Sigmoid colon (tissue), 7 donors: ENCODE measurements around the gene PHF21A. TPM values are rescaled to one million over a fixed set of nuclear protein-coding genes. Genes with fewer than 3 reads are reported as not detected.

Experiments used
- DNase-seq: peaks from one replicate; pipeline ENCODE4 v3.0.0-alpha.2; 2019
- H3K27ac ChIP-seq, 4 donors: fragments of 200-600 bp; sonication (generic); one replicate each; pipeline ENCODE4 v1.5.1; 2016 to 2019; ENCODE audit warnings: mild to moderate bottlenecking in 1 of 4
- H3K27me3 ChIP-seq, 3 donors: fragments of 200-600 bp; sonication (generic); one replicate each; pipeline ENCODE4 v1.5.1; 2019; ENCODE audit warnings: mild to moderate bottlenecking in 1 of 3
- H3K36me3 ChIP-seq, 4 donors: fragments of 200-600 bp; sonication (generic); one replicate each; pipeline ENCODE4 v1.5.1; 2016 to 2019
- H3K4me1 ChIP-seq, 4 donors: fragments of 200-600 bp; sonication (generic); one replicate each; pipeline ENCODE4 v1.5.1; 2017 to 2019
- H3K4me3 ChIP-seq, 4 donors: fragments of 200-600 bp; sonication (generic); one replicate each; pipeline ENCODE4 v1.5.1; 2017 to 2019; ENCODE audit warnings: mild to moderate bottlenecking in 2 of 4, moderate library complexity in 1 of 4
- H3K9me3 ChIP-seq, 4 donors: fragments of 200-600 bp in 3 of 4; sonication (generic) in 3 of 4; one replicate each; pipeline versions ENCODE4 v1.5.1 to v1.6.1; 2013 to 2019
- EP300 ChIP-seq, 4 donors: sonication (generic); formaldehyde crosslinking; IDR thresholded peaks; one replicate each; pipeline ENCODE4 v1.6.1; 2017; ENCODE audit warnings: antibody characterized with exemption in 4 of 4
- POLR2A ChIP-seq, 2 donors: fragments of 450-650 bp; IDR thresholded peaks; one replicate each; pipeline ENCODE4 v1.6.1; 2016; ENCODE audit warnings: antibody characterized with exemption in 2 of 2, mild to moderate bottlenecking in 2 of 2, moderate library complexity in 2 of 2
- POLR2AphosphoS5 ChIP-seq, 4 donors: sonication (generic); formaldehyde crosslinking; IDR thresholded peaks; one replicate each; pipeline ENCODE4 v1.6.1; 2017; ENCODE audit warnings: antibody characterized with exemption in 4 of 4
- WGBS, 2 donors: extraction: QIAGEN DNeasy Blood & Tissue Kit; methylation state at CpG; one replicate each; pipeline ENCODE4 v1.1.7; 2013; 5-methylcytosine and 5-hydroxymethylcytosine counted together
- intact Hi-C: fragments of 100-400 bp; cut with DNase I; formaldehyde crosslinking; loops from one replicate; pipeline ENCODE4 v1.15.1; 2023
- polyA plus RNA-seq, 3 donors: library from polyadenylated mRNA; stranded (reverse); fragments of 200-250 nt; gene quantifications; one replicate each; pipeline ENCODE4 v1.2.3, GENCODE V29; 2013
- total RNA-seq, 4 donors: library from RNA; depleted of rRNA; stranded (reverse); fragments of >200 nt; gene quantifications; one replicate each; pipeline ENCODE4 v1.1.0, GENCODE V29; 2016
- TF ChIP-seq, protein P1 (sequence below), 4 experiments: fragments of 450-650 bp in 3 of 4; fragments of 200-600 bp in 1 of 4; IDR thresholded peaks; one replicate each; pipeline ENCODE4 v1.5.1; 2016 to 2019; ENCODE audit warnings: antibody characterized with exemption in 4 of 4, mild to moderate bottlenecking in 3 of 4, moderate library complexity in 2 of 4
- donor health status: healthy with polysubstance abuse.
- donor health status: Bipolar disorder and iron deficiency.
- donor health status: healthy.

Gene PHF21A
- total and polyA plus RNA-seq, 7 donors: 5.3 to 58.6 (median 30.3) TPM

DNA sequence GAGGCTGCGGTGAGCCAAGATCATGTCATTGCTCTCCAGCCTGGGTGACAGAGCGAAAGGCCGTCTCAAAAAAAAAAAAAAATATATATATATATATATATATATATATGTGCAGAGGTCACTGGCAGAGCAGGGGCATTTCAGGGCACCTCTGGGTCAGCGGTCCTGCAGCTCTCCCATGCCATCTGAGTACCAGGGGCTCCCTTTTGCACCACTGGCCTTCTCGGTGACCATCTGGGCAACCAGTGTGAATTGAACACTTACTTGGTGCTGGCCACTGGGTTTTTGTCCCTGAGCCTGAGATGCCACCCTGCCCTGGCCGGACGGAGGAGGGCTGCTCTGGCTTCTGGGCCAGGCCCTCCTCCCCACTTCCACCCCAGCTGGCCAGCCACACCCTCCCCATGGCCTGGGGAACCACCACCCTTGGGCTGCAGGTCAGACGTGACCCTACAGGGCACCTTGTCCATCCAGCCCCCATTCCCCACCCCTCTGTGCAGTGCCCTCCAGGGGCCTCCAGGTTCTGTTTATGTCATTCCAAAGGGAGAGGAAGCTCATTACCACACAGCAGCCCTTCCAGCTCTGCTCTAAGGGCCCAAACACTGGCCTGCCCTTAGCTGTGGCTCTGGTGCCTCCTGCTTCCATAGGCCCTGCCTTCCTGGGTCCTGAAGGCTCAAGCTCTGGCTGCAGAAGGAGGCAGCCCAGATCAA, 225.5 kb downstream of the PHF21A start:
- H3K4me3 ChIP-seq: no peak overlapping the region
- TF ChIP-seq EP300 (IDR thresholded peaks at IDR 0.05): no peak
- TF ChIP-seq, protein P1, sequence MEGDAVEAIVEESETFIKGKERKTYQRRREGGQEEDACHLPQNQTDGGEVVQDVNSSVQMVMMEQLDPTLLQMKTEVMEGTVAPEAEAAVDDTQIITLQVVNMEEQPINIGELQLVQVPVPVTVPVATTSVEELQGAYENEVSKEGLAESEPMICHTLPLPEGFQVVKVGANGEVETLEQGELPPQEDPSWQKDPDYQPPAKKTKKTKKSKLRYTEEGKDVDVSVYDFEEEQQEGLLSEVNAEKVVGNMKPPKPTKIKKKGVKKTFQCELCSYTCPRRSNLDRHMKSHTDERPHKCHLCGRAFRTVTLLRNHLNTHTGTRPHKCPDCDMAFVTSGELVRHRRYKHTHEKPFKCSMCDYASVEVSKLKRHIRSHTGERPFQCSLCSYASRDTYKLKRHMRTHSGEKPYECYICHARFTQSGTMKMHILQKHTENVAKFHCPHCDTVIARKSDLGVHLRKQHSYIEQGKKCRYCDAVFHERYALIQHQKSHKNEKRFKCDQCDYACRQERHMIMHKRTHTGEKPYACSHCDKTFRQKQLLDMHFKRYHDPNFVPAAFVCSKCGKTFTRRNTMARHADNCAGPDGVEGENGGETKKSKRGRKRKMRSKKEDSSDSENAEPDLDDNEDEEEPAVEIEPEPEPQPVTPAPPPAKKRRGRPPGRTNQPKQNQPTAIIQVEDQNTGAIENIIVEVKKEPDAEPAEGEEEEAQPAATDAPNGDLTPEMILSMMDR (IDR thresholded peaks at IDR 0.05): no peak
- TF ChIP-seq POLR2A (IDR thresholded peaks at IDR 0.05): no peak
- no peak for TF ChIP-seq POLR2AphosphoS5 (IDR thresholded peaks at IDR 0.05)
- WGBS, 2 donors: 87 to 89% methylated on average over 8 of the region's 8 CpGs
- H3K27ac ChIP-seq: no peak overlapping the region
- DNase-seq: no peak
- intact Hi-C loops: no loop called here
- H3K36me3 ChIP-seq: no peaks in the 10 kb centered on the region
- no peaks in the 10 kb centered on the region for H3K9me3 ChIP-seq
- H3K4me1 ChIP-seq: peaks cover 0 to 17% (median 15%) of the 10 kb centered on the region in 4 donors
- H3K27me3 ChIP-seq: peaks cover 0 to 7% (median 5%) of the 10 kb centered on the region in 3 donors

DNA sequence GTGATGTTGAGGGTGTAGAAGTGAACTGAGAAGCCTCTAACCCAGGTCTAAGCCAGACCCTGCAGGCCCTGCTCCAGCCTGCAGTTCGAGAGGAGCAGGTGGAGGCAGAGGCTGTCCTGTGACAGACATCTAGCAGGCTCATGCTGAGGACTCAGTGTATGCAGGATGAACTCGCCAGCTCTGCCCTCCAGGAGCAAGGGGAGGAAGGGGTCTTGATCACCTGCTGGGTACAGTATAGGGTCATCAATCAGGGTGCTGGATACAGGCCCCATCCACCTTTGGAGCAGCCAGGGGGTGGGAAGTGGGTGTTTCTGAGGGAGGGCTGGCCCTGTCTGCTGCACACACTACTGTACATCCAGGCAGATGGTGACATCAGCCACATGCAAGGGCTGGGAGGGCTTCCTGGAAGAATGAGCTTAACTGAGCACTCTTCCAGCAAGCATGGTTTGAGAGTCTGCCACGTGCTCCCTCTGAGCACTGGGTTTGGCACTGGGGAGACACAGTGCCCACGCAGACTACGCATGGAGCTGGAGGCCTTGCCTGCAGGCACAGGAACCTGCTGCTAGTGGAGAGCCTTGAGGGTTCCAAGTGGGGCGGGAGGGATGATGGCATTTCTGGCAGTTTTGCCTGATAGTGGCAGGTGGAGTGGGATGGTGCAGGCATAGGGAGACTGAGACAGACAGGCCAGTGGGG, 226.6 kb downstream of the PHF21A start:
- intact Hi-C loops: no loop called here
- no peaks in the 10 kb centered on the region for H3K9me3 ChIP-seq
- H3K27me3 ChIP-seq: peaks cover 0 to 7% (median 5%) of the 10 kb centered on the region in 3 donors
- no peak overlapping the region for H3K4me3 ChIP-seq
- TF ChIP-seq POLR2AphosphoS5 (IDR thresholded peaks at IDR 0.05) (no peak), EP300 (IDR thresholded peaks at IDR 0.05) (no peak), POLR2A (IDR thresholded peaks at IDR 0.05) (no peak)
- TF ChIP-seq, protein P1 (IDR thresholded peaks at IDR 0.05): no peak
- 86 to 89% methylated on average over 6 of the region's 6 CpGs for WGBS, 2 donors
- H3K27ac ChIP-seq: no peak overlapping the region
- H3K36me3 ChIP-seq: no peaks in the 10 kb centered on the region
- peaks cover 0 to 10% (median 9%) of the 10 kb centered on the region in 4 donors for H3K4me1 ChIP-seq
- DNase-seq: no peak

DNA sequence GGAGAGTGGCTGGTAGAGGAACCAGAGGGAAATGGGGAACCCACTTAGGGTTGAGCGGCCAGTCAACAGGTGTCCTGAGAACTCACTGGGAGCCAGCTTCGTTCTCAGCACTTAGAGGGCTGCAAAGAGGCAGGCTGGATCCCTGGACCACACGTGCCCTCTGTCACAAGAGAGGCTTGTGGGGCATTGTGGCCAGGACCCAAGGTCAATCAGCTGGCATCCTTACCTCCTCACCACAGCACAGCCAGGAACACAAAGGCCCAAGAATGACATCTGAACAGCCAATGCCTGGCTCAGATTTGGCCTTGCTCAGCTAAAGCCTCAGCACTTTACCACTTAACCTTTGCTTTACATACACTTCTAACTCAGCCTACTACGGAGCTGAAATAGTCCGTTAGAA, 228.4 kb downstream of the PHF21A start:
- WGBS, 2 donors: 78 to 82% methylated on average over 5 of the region's 5 CpGs
- no peak for DNase-seq
- no peaks in the 10 kb centered on the region for H3K9me3 ChIP-seq
- H3K27ac ChIP-seq: no peak overlapping the region
- no peaks in the 10 kb centered on the region for H3K36me3 ChIP-seq
- no peak for TF ChIP-seq EP300 (IDR thresholded peaks at IDR 0.05)
- TF ChIP-seq POLR2AphosphoS5 (IDR thresholded peaks at IDR 0.05): no peak
- TF ChIP-seq, protein P1 (IDR thresholded peaks at IDR 0.05): no peak
- TF ChIP-seq POLR2A (IDR thresholded peaks at IDR 0.05): no peak
- peaks cover 0 to 7% (median 5%) of the 10 kb centered on the region in 3 donors for H3K27me3 ChIP-seq
- no peak overlapping the region for H3K4me3 ChIP-seq
- intact Hi-C loops: no loop called here
- no peaks in the 10 kb centered on the region for H3K4me1 ChIP-seq

DNA sequence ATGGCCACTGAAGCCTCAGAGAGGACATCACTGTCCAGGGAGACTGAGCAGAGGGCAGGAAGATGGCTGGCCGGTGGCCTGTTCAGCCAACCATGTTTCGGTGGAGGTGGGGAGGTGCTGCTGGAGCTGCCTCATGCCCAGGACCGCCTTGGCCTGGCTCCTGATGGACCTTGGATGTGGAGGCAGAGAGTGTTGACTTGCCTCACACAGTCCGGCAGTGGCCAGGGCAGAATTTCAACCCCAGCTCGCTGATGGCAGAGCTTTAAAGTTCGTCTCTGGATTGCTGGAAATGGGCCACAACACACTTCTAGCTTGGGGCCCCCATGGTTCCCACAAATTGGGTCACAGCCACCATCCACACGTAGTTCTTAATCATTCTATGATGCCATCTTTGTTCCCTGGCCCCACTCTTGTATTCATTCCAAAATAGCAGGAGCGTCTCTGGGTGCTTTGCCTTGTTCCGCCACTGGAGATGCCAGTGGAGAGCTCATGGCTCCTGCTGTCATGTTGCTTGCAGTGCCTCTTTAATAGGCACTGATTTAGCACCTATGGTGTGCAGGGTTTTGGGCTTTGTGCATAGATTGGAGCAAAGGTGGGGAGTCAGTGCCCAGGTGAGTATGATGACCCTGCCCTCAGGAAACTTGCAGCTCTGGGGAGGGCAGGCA, 230.2 kb downstream of the PHF21A start:
- TF ChIP-seq, protein P1 (IDR thresholded peaks at IDR 0.05): no peak
- TF ChIP-seq POLR2A (IDR thresholded peaks at IDR 0.05): no peak
- TF ChIP-seq POLR2AphosphoS5 (IDR thresholded peaks at IDR 0.05): no peak
- no peak for TF ChIP-seq EP300 (IDR thresholded peaks at IDR 0.05)
- peaks cover 0 to 3% (median 1%) of the 10 kb centered on the region in 4 donors for H3K4me1 ChIP-seq

More for the DNA sequence above, 230.2 kb downstream of the PHF21A start:
- no peak overlapping the region for H3K27ac ChIP-seq
- no peak overlapping the region for H3K4me3 ChIP-seq
- intact Hi-C loops: no loop called here
- no peaks in the 10 kb centered on the region for H3K9me3 ChIP-seq
- peaks cover under 1 to 7% (median 4%) of the 10 kb centered on the region in 3 donors for H3K27me3 ChIP-seq
- H3K36me3 ChIP-seq: no peaks in the 10 kb centered on the region
- WGBS, 2 donors: 84 to 91% methylated on average over 9 of the region's 9 CpGs
- DNase-seq: no peak
